Ascending aorta (tissue), 2 donors: Measurements from ENCODE around the gene GBP7. TPM values are rescaled to one million over a fixed set of nuclear protein-coding genes. Genes with fewer than 3 reads are reported as not detected.

Source experiments
- DNase-seq, 2 donors: peaks; one replicate each; pipeline ENCODE4 v3.0.0-alpha.2; 2019; ENCODE audit warnings: low spot score in 2 of 2
- H3K27ac ChIP-seq, 2 donors: fragments of 200-600 bp; sonication (generic); one replicate each; pipeline ENCODE4 v1.5.1; 2016 to 2017; ENCODE audit warnings: mild to moderate bottlenecking in 1 of 2
- H3K27me3 ChIP-seq: fragments of 200-600 bp; sonication (generic); one replicate; pipeline ENCODE4 v1.5.1; 2017
- H3K36me3 ChIP-seq, 2 donors: fragments of 200-600 bp; sonication (generic); one replicate each; pipeline ENCODE4 v1.5.1; 2016
- H3K4me1 ChIP-seq, 2 donors: fragments of 200-600 bp; sonication (generic); one replicate each; pipeline ENCODE4 v1.5.1; 2016 to 2017; ENCODE audit warnings: mild to moderate bottlenecking in 1 of 2
- H3K4me3 ChIP-seq, 2 donors: fragments of 200-600 bp; sonication (generic); one replicate each; pipeline ENCODE4 v1.5.1; 2016 to 2017; ENCODE audit warnings: mild to moderate bottlenecking in 1 of 2
- H3K9me3 ChIP-seq, 2 donors: fragments of 200-600 bp; sonication (generic); one replicate each; pipeline ENCODE4 v1.5.1; 2016
- CTCF ChIP-seq, 3 experiments: fragments of 200-600 bp in 2 of 3; fragments of 450-650 bp in 1 of 3; sonication (generic) in 2 of 3; IDR thresholded peaks; one replicate each; pipeline ENCODE4 v1.5.1; 2016 to 2019; ENCODE audit warnings: antibody characterized with exemption in 3 of 3, mild to moderate bottlenecking in 1 of 3, moderate library complexity in 1 of 3
- intact Hi-C: fragments of 100-400 bp; cut with DNase I; formaldehyde crosslinking; loops from one replicate; pipeline ENCODE4 v1.15.1; 2023
- total RNA-seq: library from RNA; depleted of rRNA; stranded (reverse); fragments of >200 nt; gene quantifications from one replicate; pipeline ENCODE4 v1.1.0, GENCODE V29; 2016

Gene GBP7
- total RNA-seq, 1 donor from 2014 or later: not detected

GRCh38 chr1:89206373-89206772 is 30.6 kb upstream of the GBP7 start:
- H3K27ac ChIP-seq: no peak overlapping the region
- no peak for DNase-seq
- no peak overlapping the region for H3K4me3 ChIP-seq
- no peaks in the 10 kb centered on the region for H3K4me1 ChIP-seq
- no peaks in the 10 kb centered on the region for H3K9me3 ChIP-seq
- H3K36me3 ChIP-seq: no peaks in the 10 kb centered on the region
- intact Hi-C loops: no loop called here
- TF ChIP-seq CTCF (IDR thresholded peaks at IDR 0.05): no peak
- no peaks in the 10 kb centered on the region for H3K27me3 ChIP-seq

DNA sequence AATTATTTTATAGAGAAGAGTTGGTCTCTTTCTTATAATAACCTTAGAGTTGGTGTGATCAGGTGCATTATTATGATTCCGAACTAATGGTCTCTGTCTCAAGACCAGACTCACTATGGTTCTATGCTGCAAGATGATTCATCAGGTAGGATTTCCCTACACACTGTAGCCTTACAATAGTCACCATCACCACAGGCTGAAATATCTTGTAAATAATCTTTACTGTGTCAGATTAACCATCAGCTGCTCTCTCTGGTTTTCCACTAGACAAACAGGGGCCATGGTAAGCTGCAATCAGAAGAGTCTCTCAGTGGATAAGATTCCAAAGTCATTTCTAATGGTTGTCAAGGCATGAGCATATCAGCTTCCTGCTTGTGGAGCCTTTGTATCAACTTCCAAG is 27.4 kb upstream of the GBP7 start:
- no peaks in the 10 kb centered on the region for H3K4me1 ChIP-seq
- no peak overlapping the region for H3K4me3 ChIP-seq
- intact Hi-C loops: no loop called here
- no peaks in the 10 kb centered on the region for H3K27me3 ChIP-seq
- H3K9me3 ChIP-seq: no peaks in the 10 kb centered on the region
- DNase-seq: no peak
- H3K27ac ChIP-seq: no peak overlapping the region
- no peak for TF ChIP-seq CTCF (IDR thresholded peaks at IDR 0.05)
- H3K36me3 ChIP-seq: no peaks in the 10 kb centered on the region

DNA sequence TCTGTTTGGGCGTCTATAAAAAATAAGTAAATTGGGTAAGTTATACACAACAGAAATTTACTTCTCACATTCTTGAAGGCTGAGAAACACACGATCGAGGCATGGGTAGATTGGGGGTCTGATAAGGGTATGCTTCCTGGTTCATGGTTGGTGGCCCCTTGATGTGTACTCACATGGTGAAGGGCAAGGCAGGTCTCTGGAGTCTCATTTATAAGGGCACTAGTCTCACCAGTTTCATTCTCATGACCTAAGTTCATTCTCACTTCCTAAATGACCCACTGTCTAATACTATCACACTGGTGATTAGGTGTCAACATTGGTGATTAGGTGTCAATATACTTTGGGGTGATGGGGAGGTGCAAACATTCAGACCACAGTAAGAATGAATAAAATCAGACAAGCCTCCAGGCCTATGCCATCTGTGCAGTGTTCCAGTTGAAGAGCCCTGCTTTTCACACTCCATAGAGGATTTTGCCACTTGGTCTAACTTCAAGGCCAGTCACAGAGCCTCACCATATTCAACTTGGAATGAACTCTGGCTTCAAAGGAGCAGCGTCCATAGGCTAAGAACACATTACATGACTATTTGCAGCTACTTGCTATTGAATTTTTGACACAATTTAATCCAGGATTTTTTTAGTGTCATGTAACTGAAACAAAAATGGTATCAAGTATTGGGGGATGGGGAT is 25.4 kb upstream of the GBP7 start:
- intact Hi-C loops: no loop called here

DNA sequence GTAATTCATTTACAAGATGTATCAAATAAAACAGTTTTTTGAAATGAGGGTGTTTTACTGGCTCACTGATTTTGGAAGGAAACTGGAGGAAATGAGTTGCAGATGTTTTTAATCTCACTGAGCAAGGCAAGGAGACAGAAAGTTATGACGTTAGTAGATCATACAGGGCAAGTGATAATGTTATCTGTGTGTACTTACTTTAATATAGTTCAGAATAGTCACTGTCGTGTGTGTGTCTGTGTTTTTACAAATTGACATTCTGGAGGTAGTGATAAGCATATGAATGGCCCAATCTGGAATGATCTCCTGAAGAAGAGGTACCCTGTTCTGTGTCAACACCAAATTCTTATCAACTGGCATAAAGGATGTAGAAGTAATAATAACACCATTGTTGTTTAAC is 24.9 kb upstream of the GBP7 start:
- no peak for DNase-seq
- intact Hi-C loops: no loop called here
- TF ChIP-seq CTCF (IDR thresholded peaks at IDR 0.05): no peak
- H3K27ac ChIP-seq: no peak overlapping the region
- no peaks in the 10 kb centered on the region for H3K4me1 ChIP-seq
- H3K4me3 ChIP-seq: no peak overlapping the region
- H3K27me3 ChIP-seq: no peaks in the 10 kb centered on the region
- H3K9me3 ChIP-seq: no peaks in the 10 kb centered on the region
- H3K36me3 ChIP-seq: no peaks in the 10 kb centered on the region

More for the DNA sequence above, 25.4 kb upstream of the GBP7 start:
- no peak for TF ChIP-seq CTCF (IDR thresholded peaks at IDR 0.05)
- H3K9me3 ChIP-seq: no peaks in the 10 kb centered on the region
- no peak overlapping the region for H3K27ac ChIP-seq
- no peak overlapping the region for H3K4me3 ChIP-seq
- no peaks in the 10 kb centered on the region for H3K4me1 ChIP-seq
- no peaks in the 10 kb centered on the region for H3K36me3 ChIP-seq
- DNase-seq: no peak
- no peaks in the 10 kb centered on the region for H3K27me3 ChIP-seq

DNA sequence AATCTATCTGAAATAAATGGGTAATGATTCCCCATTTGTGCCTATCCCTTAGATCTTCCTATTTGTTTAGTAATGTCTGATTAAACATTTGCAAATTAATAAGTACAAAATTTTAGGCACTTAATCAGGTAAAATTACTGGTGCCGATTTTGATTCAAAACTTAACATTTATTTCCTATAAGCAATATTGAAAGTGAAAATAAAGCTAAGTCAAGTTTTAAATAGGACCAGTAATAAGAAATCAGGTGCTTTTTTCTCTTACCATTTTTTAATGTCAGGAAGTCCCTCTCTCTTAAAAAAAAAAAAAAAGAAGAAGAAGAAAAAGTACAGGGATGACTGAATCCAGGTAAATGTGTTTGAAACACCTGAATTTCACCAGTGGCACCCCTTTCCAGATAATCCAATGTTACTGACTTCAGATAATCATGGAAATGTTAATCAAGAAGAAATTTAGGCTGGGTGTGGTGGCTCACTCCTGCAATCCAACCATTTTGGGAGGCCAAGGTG is 23.8 kb upstream of the GBP7 start:
- intact Hi-C loops: no loop called here
- H3K4me1 ChIP-seq: no peaks in the 10 kb centered on the region
- no peaks in the 10 kb centered on the region for H3K36me3 ChIP-seq
- H3K4me3 ChIP-seq: peak overlapping the region in 1 of 2 donors; percentile 64
- DNase-seq: no peak
- TF ChIP-seq CTCF (IDR thresholded peaks at IDR 0.05): no peak
- H3K27me3 ChIP-seq: no peaks in the 10 kb centered on the region
- no peak overlapping the region for H3K27ac ChIP-seq
- no peaks in the 10 kb centered on the region for H3K9me3 ChIP-seq
